Measurements from ENCODE around the gene PDZRN3. TPM values are rescaled to one million over a fixed set of nuclear protein-coding genes. Genes with fewer than 3 reads are reported as not detected.

PDZRN3 gene
- total RNA-seq, 1 donor from 2014 or later = 3.4 TPM

- peak overlapping the region; percentile 32 for H3K27ac Mint-ChIP-seq
- TF ChIP-seq EZH2 (IDR thresholded peaks at IDR 0.05) = no peak
- H3K27me3 Mint-ChIP-seq (ENCODE audit: insufficient read depth, low read depth) = peaks cover 3% of the 10 kb centered on the region
- H3K9me3 ChIP-seq (ENCODE audit: low read depth) = no peaks in the 10 kb centered on the region
- H3K27me3 ChIP-seq = no peaks in the 10 kb centered on the region
- H3K9me3 Mint-ChIP-seq = no peaks in the 10 kb centered on the region
- H3K4me1 Mint-ChIP-seq = peaks cover 20% of the 10 kb centered on the region
- H3K36me3 Mint-ChIP-seq = no peaks in the 10 kb centered on the region
- no peak overlapping the region for H3K27ac ChIP-seq
- H3K9ac ChIP-seq = no peak overlapping the region
- H3K79me2 ChIP-seq (ENCODE audit: low read depth) = no peaks in the 10 kb centered on the region
- H2AFZ ChIP-seq (replicated peaks) = no peak overlapping the region
- H3K36me3 ChIP-seq = no peaks in the 10 kb centered on the region
- peaks cover 12% of the 10 kb centered on the region for H3K4me1 ChIP-seq
- no peak overlapping the region for H3K4me3 ChIP-seq
- no peaks in the 10 kb centered on the region for H3F3A ChIP-seq (ENCODE audit: low read depth)
- peak; percentile 50 for DNase-seq (ENCODE audit: low spot score)
- H3K4me3 Mint-ChIP-seq = no peak overlapping the region
- no peak overlapping the region for H3K4me2 ChIP-seq
- no peaks in the 10 kb centered on the region for H4K20me1 ChIP-seq (ENCODE audit: low read depth)
Measured at GRCh38 chr3:73500321-73500720, 124.4 kb downstream of the PDZRN3 start.

- peaks cover 20% of the 10 kb centered on the region for H3K4me1 Mint-ChIP-seq
- Histone ChIP-seq H3K9me3 (ENCODE audit: low read depth) (no peaks in the 10 kb centered on the region), H3K9ac (no peak overlapping the region), H3K27ac (no peak overlapping the region), H2AFZ (replicated peaks) (no peak overlapping the region), H4K20me1 (ENCODE audit: low read depth) (no peaks in the 10 kb centered on the region), H3K4me2 (no peak overlapping the region), H3F3A (ENCODE audit: low read depth) (no peaks in the 10 kb centered on the region), H3K4me3 (no peak overlapping the region), H3K36me3 (no peaks in the 10 kb centered on the region), H3K4me1 (peaks cover 12% of the 10 kb centered on the region), H3K27me3 (no peaks in the 10 kb centered on the region), H3K79me2 (ENCODE audit: low read depth) (no peaks in the 10 kb centered on the region)
- H3K9me3 Mint-ChIP-seq = no peaks in the 10 kb centered on the region
- no peak for DNase-seq (ENCODE audit: low spot score)
- TF ChIP-seq EZH2 (IDR thresholded peaks at IDR 0.05) (no peak), CTCF (IDR thresholded peaks at IDR 0.05) (no peak), EZH2phosphoT487 (IDR thresholded peaks at IDR 0.05) (no peak)
- peaks cover 3% of the 10 kb centered on the region for H3K27me3 Mint-ChIP-seq (ENCODE audit: insufficient read depth, low read depth)
- H3K4me3 Mint-ChIP-seq = no peak overlapping the region
- H3K27ac Mint-ChIP-seq = no peak overlapping the region
- no peaks in the 10 kb centered on the region for H3K36me3 Mint-ChIP-seq
Measured at GRCh38 chr3:73499787-73500186, 125.0 kb downstream of the PDZRN3 start.

- TF ChIP-seq CTCF (IDR thresholded peaks at IDR 0.05) (no peak), EZH2 (IDR thresholded peaks at IDR 0.05) (no peak), EZH2phosphoT487 (IDR thresholded peaks at IDR 0.05) (no peak)
- no peaks in the 10 kb centered on the region for H3K27me3 ChIP-seq
- no peaks in the 10 kb centered on the region for H3K79me2 ChIP-seq (ENCODE audit: low read depth)
- H3K4me1 ChIP-seq = peaks cover 12% of the 10 kb centered on the region
- H3K9ac ChIP-seq = no peak overlapping the region
- H2AFZ ChIP-seq (replicated peaks) = no peak overlapping the region
- no peak overlapping the region for H3K27ac ChIP-seq
- H3K9me3 ChIP-seq (ENCODE audit: low read depth) = no peaks in the 10 kb centered on the region
- H3K36me3 ChIP-seq = no peaks in the 10 kb centered on the region
- Mint-ChIP-seq H3K36me3 (no peaks in the 10 kb centered on the region), H3K4me3 (no peak overlapping the region), H3K4me1 (peaks cover 16% of the 10 kb centered on the region), H3K9me3 (no peaks in the 10 kb centered on the region), H3K27me3 (ENCODE audit: insufficient read depth, low read depth) (peaks cover 3% of the 10 kb centered on the region), H3K27ac (no peak overlapping the region)
- no peak overlapping the region for H3K4me2 ChIP-seq
- DNase-seq (ENCODE audit: low spot score) = no peak
- no peak overlapping the region for H3K4me3 ChIP-seq
- no peaks in the 10 kb centered on the region for H4K20me1 ChIP-seq (ENCODE audit: low read depth)
- H3F3A ChIP-seq (ENCODE audit: low read depth) = no peaks in the 10 kb centered on the region
Measured at GRCh38 chr3:73498764-73499622, 125.7 kb downstream of the PDZRN3 start.
